GM23248 (cell line): ENCODE results near the gene NEU4.

Source experiments
- EZH2 ChIP-seq: fragments of 200-600 bp; sonication (generic); IDR thresholded peaks from 2 replicates; pipeline ENCODE4 v1.6.1; 2018; ENCODE audit warnings: antibody characterized with exemption, mild to moderate bottlenecking; ENCODE audit not compliant: insufficient read depth, poor library complexity, severe bottlenecking
- EZH2phosphoT487 ChIP-seq: fragments of 200-600 bp; sonication (generic); IDR thresholded peaks from 2 replicates; pipeline ENCODE4 v1.6.1; 2018; ENCODE audit warnings: antibody characterized with exemption, moderate library complexity, mild to moderate bottlenecking, low read depth; ENCODE audit not compliant: insufficient read depth

DNA sequence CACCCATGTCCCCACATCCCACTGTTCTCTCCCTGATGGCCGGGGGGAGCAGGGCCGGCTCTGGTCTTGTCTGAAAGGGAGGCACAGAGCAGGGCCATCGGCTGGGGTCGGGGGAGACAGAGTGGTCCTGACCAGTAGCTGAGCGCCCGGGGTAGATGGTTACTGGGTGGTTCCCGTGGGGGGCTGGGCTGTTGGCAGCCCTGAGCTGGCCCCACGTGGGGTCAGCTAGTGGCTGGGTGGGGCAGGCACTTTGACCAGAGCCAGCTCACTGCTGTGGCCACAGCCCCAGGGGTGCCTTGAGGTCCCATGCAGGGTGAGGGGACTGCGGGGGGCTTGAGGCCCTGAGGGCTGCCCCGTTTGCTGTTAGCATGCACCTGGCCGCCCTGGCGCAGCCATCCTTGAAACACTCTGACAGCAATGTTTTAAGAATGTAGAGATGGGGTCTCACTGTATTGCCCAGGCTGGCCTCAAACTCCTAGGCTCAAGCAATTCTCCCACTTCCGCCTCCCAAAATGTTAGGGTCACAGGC is 12.3 kb upstream of the NEU4 start:
- TF ChIP-seq EZH2 (no peak), EZH2phosphoT487 (no peak)
